Measurements from ENCODE around the gene SEPTIN7.

The SEPTIN7 gene

GRCh38 chr7:35828817-35829216, 28.0 kb downstream of the SEPTIN7 start:
- DNase-seq (ENCODE audit: low read depth in 3 of 3, low spot score in 1 of 3): no peak

- DNase-seq (ENCODE audit: low read depth in 3 of 3, low spot score in 1 of 3): no peak
Observed at GRCh38 chr7:35831208-35831607, 30.4 kb downstream of the SEPTIN7 start.

- no peak for DNase-seq (ENCODE audit: low read depth in 3 of 3, low spot score in 1 of 3)
Observed at GRCh38 chr7:35839860-35840854, 39.3 kb downstream of the SEPTIN7 start.

- no peak for DNase-seq (ENCODE audit: low read depth in 3 of 3, low spot score in 1 of 3)
Observed at GRCh38 chr7:35846816-35847412, 46.1 kb downstream of the SEPTIN7 start.

- no peak for DNase-seq (ENCODE audit: low read depth in 3 of 3, low spot score in 1 of 3)
Observed at GRCh38 chr7:35848725-35849124, 47.9 kb downstream of the SEPTIN7 start.

GRCh38 chr7:35849158-35849831, 48.4 kb downstream of the SEPTIN7 start:
- no peak for DNase-seq (ENCODE audit: low read depth in 3 of 3, low spot score in 1 of 3)

GRCh38 chr7:35849954-35850353, 49.1 kb downstream of the SEPTIN7 start:
- no peak for DNase-seq (ENCODE audit: low read depth in 3 of 3, low spot score in 1 of 3)

Measured in stimulated activated CD4-positive, alpha-beta T cell treated with anti-CD3 and anti-CD28 coated beads, TNF-alpha, amount 100 ng/mL, for 1 hour (primary cell).